ENCODE results near the gene ECM1. TPM values are rescaled to one million over a fixed set of nuclear protein-coding genes. Genes with fewer than 3 reads are reported as not detected.

The ECM1 gene
- total and polyA plus RNA-seq, 2 experiments from 2014 or later, result 160 to 282 TPM

- Histone ChIP-seq H3K36me3 (ENCODE audit: low read depth) (0 out of 2 replicates have a peak, but pooled peaks cover 2% of the 10 kb centered on the region), H3K9me2 (ENCODE audit: insufficient read depth) (no peaks in the 10 kb centered on the region), H3K4me3 (peak overlapping the region; percentile 77), H3K79me2 (ENCODE audit: insufficient read depth) (peaks cover 24% of the 10 kb centered on the region), H3F3A (ENCODE audit: insufficient read depth) (peaks cover 42% of the 10 kb centered on the region), H3K4me1 (ENCODE audit: insufficient read depth) (peaks cover 40% of the 10 kb centered on the region), H3K27ac (peak overlapping the region; percentile 100), H3K4me2 (ENCODE audit: unreplicated experiment) (peak overlapping the region; percentile 79), H3K9ac (peak overlapping the region; percentile 98), H3K27me3 (replicated peaks; ENCODE audit: insufficient read depth) (no peaks in the 10 kb centered on the region), H3K9me3 (ENCODE audit: low read depth) (no peaks in the 10 kb centered on the region), H4K20me1 (ENCODE audit: insufficient read depth) (no peaks in the 10 kb centered on the region), H2AFZ (peak overlapping the region; percentile 58; the same call in 1 of the 2 replicates)
- in situ Hi-C loops (cut with MboI), result loop anchor here (10.0 kb wide), 1 partner anchor 254 kb away; no protein-coding TSS in a partner anchor
- DNase-seq, result peak; percentile 95
- WGBS, 2 experiments (ENCODE audit: low coverage in 1 of 2, low lambda C conversion rate in 2 of 2, missing lambda C conversion rate in 2 of 2), result 13 to 14% methylated on average over 17 of the region's 17 CpGs
- TF ChIP-seq EZH2phosphoT487 (IDR thresholded peaks at IDR 0.05; ENCODE audit: insufficient read depth, low read depth) (no peak), EZH2 (IDR thresholded peaks at IDR 0.05; ENCODE audit: insufficient read depth, poor library complexity, severe bottlenecking) (no peak)
Measured at GRCh38 chr1:150560576-150561253, 52.8 kb downstream of the ECM1 start.

- peak; percentile 98 for DNase-seq
- Histone ChIP-seq H2AFZ (peak overlapping the region; percentile 58; the same call in 1 of the 2 replicates), H4K20me1 (ENCODE audit: insufficient read depth) (no peaks in the 10 kb centered on the region), H3K27ac (peak overlapping the region; percentile 100), H3K27me3 (replicated peaks; ENCODE audit: insufficient read depth) (no peaks in the 10 kb centered on the region), H3K9me2 (ENCODE audit: insufficient read depth) (no peaks in the 10 kb centered on the region), H3K4me1 (ENCODE audit: insufficient read depth) (peaks cover 41% of the 10 kb centered on the region), H3K9me3 (ENCODE audit: low read depth) (no peaks in the 10 kb centered on the region), H3K4me3 (peak overlapping the region; percentile 77), H3K4me2 (ENCODE audit: unreplicated experiment) (peak overlapping the region; percentile 97), H3F3A (ENCODE audit: insufficient read depth) (peaks cover 47% of the 10 kb centered on the region), H3K9ac (peak overlapping the region; percentile 98), H3K79me2 (ENCODE audit: insufficient read depth) (peaks cover 31% of the 10 kb centered on the region), H3K36me3 (ENCODE audit: low read depth) (no peaks in the 10 kb centered on the region)
- in situ Hi-C loops (cut with MboI), result loop anchor here (10.0 kb wide), 1 partner anchor 253 kb away; no protein-coding TSS in a partner anchor
- TF ChIP-seq EZH2 (IDR thresholded peaks at IDR 0.05; ENCODE audit: insufficient read depth, poor library complexity, severe bottlenecking) (no peak), EZH2phosphoT487 (IDR thresholded peaks at IDR 0.05; ENCODE audit: insufficient read depth, low read depth) (no peak)
- WGBS, 2 experiments (ENCODE audit: low coverage in 1 of 2, low lambda C conversion rate in 2 of 2, missing lambda C conversion rate in 2 of 2), result 1% methylated on average over 31 to 32 of the region's 32 CpGs
Measured at GRCh38 chr1:150561254-150561973, 53.5 kb downstream of the ECM1 start.

- Histone ChIP-seq H3K27ac (peak overlapping the region; percentile 100), H3K9ac (peak overlapping the region; percentile 98), H3K4me1 (ENCODE audit: insufficient read depth) (peaks cover 45% of the 10 kb centered on the region), H3K9me2 (ENCODE audit: insufficient read depth) (no peaks in the 10 kb centered on the region), H3K9me3 (ENCODE audit: low read depth) (no peaks in the 10 kb centered on the region), H3F3A (ENCODE audit: insufficient read depth) (peaks cover 53% of the 10 kb centered on the region), H2AFZ (no peak overlapping the region), H3K27me3 (replicated peaks; ENCODE audit: insufficient read depth) (no peaks in the 10 kb centered on the region), H3K79me2 (ENCODE audit: insufficient read depth) (peaks cover 37% of the 10 kb centered on the region), H3K36me3 (ENCODE audit: low read depth) (no peaks in the 10 kb centered on the region), H4K20me1 (ENCODE audit: insufficient read depth) (no peaks in the 10 kb centered on the region), H3K4me2 (ENCODE audit: unreplicated experiment) (peak overlapping the region; percentile 97), H3K4me3 (peak overlapping the region; percentile 77)
- peak; percentile 96 for DNase-seq
- in situ Hi-C loops (cut with MboI), result loop anchor here (10.0 kb wide), 1 partner anchor 253 kb away; no protein-coding TSS in a partner anchor
- TF ChIP-seq EZH2phosphoT487 (IDR thresholded peaks at IDR 0.05; ENCODE audit: insufficient read depth, low read depth), result no peak
- TF ChIP-seq EZH2 (IDR thresholded peaks at IDR 0.05; ENCODE audit: insufficient read depth, poor library complexity, severe bottlenecking), result no peak
- 1 to 2% methylated on average over 16 to 18 of the region's 18 CpGs for WGBS, 2 experiments (ENCODE audit: low coverage in 1 of 2, low lambda C conversion rate in 2 of 2, missing lambda C conversion rate in 2 of 2)
Measured at GRCh38 chr1:150561974-150562445, 54.1 kb downstream of the ECM1 start.

All from GM23248 (cell line).